Left ventricle myocardium superior (tissue), 1 donor: ENCODE measurements around the gene AFDN. TPM values are rescaled to one million over a fixed set of nuclear protein-coding genes. Genes with fewer than 3 reads are reported as not detected.
A peak's percentile ranks its signal among the peaks of the same experiment; 100 is the strongest.

Experiments used
- ATAC-seq: fragments of 200-7000 bp; cut with Tn5 transposase; one replicate; pipeline ENCODE4 v1.9.1; 2020; ENCODE audit warnings: mild to moderate bottlenecking, moderate library complexity
- DNase-seq: peaks from one replicate; pipeline ENCODE4 v3.0.0-alpha.2; 2020
- intact Hi-C: fragments of 100-400 bp; cut with micrococcal nuclease; formaldehyde crosslinking; loops from one replicate; pipeline ENCODE4 v1.11.0; 2022
- total RNA-seq: library from RNA; stranded (reverse); fragmentation: NEBNext Ultra II Directional; extraction: Animal tissue kit (Norgen Biotek cat#: 25700); gene quantifications from one replicate; pipeline ENCODE4 v1.2.1, GENCODE V29; 2021
- donor health status: DM: no; HTN: yes; CAD: no; lungs with severe emphysema.

AFDN gene
- total RNA-seq, 1 donor from 2014 or later = 52.6 TPM

GRCh38 chr6:167980911-167981580 lies 154.3 kb downstream of the AFDN start:
- intact Hi-C loops = no loop called here
- no peak for ATAC-seq
- no peak for DNase-seq

DNA sequence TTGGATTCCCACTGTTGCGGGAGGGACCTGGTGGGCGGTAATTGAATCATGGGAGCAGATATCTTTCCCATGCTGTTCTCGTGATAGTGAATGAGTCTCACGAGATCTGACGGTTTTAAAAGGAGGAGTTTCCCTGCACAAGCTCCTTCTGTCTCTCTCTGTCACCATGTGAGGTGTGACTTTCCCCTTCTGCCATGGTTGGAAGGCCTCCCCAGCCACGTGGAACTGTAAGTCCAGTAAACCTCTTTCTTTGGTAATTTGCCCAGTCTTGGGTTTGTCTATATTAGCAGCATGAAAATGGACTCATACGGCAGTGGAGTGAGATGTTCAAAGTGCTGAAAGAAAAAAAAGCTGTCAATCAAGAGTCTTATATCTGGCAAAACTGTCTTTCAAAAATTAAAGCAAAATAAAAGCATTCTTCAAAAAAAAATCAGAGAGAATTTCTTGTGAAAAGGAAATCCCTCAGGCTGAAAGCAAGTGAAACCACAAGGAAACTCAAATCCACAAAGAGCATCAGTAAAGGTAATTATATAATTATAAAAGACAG lies 155.3 kb downstream of the AFDN start:
- DNase-seq (no peak), ATAC-seq (no peak)
- intact Hi-C loops = no loop called here

DNA sequence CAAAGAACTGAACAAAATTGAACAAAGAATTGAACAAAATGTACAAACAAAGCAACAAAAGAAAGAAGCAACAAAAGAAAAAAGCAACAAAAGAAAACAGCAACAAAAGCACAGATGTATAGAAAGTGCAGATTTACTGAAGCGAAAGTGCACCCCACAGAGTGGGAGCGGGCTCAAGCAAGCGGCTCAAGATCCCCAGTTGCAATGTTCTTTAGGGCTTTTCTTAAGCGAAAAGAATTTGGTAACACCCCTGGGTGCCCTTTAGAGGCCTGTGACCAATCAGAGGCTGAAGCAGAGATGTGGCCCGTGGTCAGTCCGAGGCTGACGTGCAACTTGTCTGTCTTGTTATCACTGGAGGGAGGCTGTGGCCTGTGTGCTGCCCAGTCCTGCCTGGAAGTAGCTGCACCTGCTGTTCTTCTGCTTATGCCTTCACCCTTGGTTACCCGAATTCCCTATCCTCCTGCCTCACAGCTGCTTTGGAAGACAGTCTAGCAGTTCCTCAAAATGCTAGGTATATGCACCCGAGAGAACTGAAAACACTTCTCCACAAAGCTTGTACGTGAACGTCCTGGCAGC lies 157.5 kb downstream of the AFDN start:
- ATAC-seq (no peak), DNase-seq (no peak)
- intact Hi-C loops = no loop called here

GRCh38 chr6:167984876-167985604 lies 158.3 kb downstream of the AFDN start:
- no peak for ATAC-seq
- intact Hi-C loops = no loop called here
- DNase-seq = no peak

DNA sequence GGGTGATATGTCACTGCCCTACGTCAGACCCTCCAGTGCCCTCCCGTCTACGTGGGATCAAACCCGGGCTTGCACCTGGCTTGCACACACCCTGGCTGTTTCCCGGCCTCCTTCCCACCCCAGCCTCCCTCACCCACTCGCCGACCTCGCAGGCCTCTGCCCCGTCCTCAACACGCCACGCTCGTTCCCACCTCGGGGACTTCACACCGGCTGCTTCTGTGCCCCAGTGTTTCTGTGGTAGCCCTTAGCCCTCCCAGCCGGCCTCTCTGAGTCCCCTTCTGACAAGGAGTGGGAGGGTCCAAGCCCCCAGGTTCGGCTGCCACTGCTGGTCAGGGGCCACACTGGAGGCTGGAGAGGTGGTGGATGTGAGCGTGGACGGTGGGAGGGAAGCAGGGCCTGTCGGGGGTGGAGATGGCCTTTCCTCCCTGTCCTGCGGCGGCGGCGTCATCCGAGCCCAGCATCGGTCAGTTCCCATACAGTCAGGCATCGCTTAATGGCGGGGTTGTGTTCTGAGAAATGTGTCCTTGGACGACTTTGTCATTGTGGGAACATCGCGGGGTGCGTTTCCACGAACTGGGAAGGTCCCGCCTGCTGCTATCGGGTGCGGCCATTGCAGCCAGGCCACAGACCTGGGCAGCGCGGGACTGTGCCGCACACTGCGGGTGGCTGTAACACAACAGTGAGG lies 159.3 kb downstream of the AFDN start:
- ATAC-seq = no peak
- intact Hi-C loops = no loop called here

GRCh38 chr6:167987396-167988153 lies 160.9 kb downstream of the AFDN start:
- no peak for DNase-seq
- intact Hi-C loops = no loop called here
- no peak for ATAC-seq

More for the DNA sequence above, 159.3 kb downstream of the AFDN start:
- no peak for DNase-seq

- ATAC-seq (peak; percentile 68), DNase-seq (no peak)
- intact Hi-C loops = no loop called here
These were observed 161.4 kb downstream of the AFDN start for GRCh38 chr6:167988154-167988495.

DNA sequence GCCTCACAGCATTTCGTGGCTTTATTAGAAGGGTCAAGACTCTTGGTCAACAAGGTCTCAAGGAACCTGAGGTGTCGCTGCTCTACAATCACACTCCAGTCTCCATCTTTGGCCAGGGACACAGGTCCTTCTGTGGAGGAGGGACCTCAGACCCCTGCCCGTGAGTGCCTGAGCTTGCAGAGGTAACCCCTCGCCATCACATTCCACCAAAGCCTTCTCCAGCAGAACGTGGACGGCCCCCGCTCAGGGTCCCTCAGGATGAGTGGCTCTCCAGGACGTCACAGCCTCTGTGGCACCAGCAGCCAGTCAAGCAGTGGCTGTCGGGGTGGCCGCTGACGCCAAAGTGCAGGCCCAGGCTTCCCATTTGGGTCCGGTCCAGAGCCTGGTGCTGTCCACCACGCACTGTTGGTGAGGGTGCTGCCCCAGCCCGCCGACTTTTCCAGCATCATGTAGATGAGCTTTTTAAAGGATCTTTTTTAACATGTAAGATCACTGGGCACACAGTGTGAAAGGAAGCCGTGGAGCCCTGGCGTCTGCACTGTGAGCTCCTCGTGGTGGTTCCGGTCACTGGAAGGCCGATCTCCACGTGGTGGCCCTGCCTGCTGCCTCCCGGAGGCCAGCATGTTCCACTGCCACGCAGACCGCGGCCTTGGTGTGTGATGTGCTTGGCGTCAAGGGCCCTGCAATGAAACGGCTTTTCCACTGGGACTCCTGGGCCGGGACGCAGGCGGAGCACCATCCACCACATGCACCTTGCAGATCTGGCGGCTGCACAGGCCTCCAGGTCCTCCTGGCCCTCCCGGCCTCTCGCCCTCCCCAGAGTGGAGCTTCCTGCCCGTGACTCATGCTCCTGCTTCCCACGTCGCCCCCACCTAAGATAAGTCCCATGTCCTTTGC lies 162.5 kb downstream of the AFDN start:
- intact Hi-C loops = no loop called here
- ATAC-seq = no peak
- no peak for DNase-seq

DNA sequence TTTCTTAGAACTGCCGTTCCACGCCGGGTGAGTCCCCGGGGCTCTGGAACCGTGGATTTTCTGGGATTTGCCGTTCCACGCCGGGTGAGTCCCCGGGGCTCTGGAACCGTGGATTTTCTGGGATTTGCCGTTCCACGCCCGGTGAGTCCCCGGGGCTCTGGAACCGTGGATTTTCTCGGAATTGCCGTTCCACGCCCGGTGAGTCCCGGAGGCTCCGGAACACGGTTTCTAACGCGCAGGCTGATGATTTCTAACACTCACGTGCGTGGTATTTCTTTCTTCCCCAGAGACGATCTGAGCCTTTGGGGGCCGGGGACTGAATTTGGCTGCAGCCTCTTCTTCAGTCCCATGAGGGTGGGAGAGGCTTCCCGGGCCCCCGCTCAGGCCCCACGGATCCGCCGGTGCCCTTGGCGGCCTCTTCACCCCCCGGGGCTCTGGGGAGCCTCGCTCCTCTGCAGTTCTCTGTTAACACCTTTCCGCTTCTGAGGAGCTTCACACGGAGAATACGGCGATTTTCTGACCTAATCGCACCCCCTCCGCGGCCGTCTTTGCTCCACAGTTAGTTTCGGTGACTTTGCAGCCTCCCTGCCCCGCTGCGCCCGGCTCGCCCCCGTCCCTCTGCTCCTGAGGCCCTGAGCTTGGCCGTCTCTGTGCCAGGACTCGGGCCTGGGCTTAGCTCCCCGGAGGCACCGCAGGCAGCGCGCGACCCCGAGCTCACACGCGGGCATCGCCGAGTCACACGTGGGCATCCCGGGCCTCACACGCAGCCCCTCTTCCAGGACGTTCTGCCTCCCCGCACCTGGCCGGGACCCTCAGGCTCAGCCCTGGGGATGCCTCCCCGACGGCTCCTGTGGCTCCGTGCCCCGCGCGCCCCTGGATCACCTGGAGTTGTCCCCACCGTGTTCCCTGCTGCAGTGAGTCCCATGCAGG lies 163.6 kb downstream of the AFDN start:
- DNase-seq = no peak
- intact Hi-C loops = no loop called here
- ATAC-seq = no peak

GRCh38 chr6:167993169-167993568 lies 166.5 kb downstream of the AFDN start:
- ATAC-seq (peak; percentile 87), DNase-seq (peak; percentile 63)
- intact Hi-C loops = no loop called here

- ATAC-seq = no peak
These were observed 167.1 kb downstream of the AFDN start for GRCh38 chr6:167993831-167994230.

DNA sequence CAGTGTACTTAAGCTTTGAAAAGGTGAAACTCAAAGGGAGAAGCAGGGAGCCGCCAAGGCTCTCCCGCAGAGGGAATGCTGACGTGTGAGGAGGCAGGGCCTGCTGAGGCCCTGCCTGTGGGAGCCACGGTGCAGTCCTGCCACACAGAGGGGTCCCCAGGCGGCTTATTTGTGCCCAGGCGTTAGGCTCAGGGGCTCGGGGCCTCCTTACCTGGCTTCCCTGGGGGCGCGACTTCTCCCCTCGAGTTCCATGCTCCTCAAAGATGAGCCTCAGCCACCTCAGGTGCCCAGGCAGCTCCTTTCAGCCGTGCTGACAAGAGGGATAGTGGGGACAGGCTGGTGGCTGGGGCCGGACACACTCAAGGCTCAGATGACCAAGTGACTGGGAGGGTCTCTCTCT lies 168.6 kb downstream of the AFDN start:
- DNase-seq (no peak), ATAC-seq (no peak)
- intact Hi-C loops = no loop called here

More at GRCh38 chr6:167993831-167994230, 167.1 kb downstream of the AFDN start:
- no peak for DNase-seq
- intact Hi-C loops = no loop called here

DNA sequence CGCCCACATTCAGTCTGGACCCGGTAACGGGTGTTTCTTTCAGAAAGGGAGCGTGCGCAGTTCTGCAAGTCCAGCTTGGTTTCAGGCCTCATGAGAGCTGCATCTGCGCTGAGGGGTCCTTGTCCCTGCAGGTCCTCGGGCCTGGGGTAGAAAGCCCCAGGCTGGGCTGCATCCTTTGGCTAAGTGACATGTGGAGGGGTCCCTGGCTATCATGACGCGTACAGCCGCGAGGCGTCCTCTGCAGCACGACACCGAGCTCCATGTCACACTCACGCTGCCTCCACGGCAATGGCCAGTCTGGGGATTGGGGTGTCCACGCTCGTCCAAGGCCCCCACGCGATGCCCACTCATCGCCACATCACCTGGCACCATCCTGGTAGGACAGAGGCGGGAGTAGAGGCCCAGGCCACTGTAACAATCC lies 169.0 kb downstream of the AFDN start:
- intact Hi-C loops = no loop called here
- DNase-seq (no peak), ATAC-seq (no peak)

- ATAC-seq = no peak
- no peak for DNase-seq
- intact Hi-C loops = no loop called here
These were observed 169.9 kb downstream of the AFDN start for GRCh38 chr6:167996424-167997199.

DNA sequence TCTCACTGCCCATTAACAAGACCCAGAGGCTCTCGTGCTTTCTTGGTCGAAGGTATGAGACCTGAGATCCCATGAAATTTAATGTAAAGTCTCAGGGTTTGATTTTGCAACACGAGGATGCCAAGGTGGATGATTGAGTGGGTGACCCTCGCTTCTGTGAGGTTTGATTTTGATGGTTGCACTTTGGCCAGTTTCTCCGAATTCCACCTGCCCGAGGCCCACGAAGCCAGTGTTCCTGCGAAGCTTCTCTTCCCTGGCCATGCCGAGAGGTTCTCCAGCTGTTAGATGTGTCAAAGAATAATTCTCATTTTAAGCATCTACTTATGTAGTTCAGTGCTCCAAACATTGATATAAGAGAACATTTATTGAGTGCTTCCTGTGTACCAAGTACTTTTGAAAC lies 170.9 kb downstream of the AFDN start, which contains the start of gene KIF25:
Gene KIF25, plus strand, starts transcription at position 30 of the 400 bp plus-strand sequence. CDS start 31,915 bp downstream, outside the sequence.
- ATAC-seq (no peak), DNase-seq (no peak)
- intact Hi-C loops = no loop called here

- ATAC-seq (no peak), DNase-seq (no peak)
- intact Hi-C loops = no loop called here
These were observed 171.5 kb downstream of the AFDN start for GRCh38 chr6:167998215-167998614.
